ENCODE results near the gene HPN. TPM values are rescaled to one million over a fixed set of nuclear protein-coding genes. Genes with fewer than 3 reads are reported as not detected.

Gene HPN
- total and polyA plus RNA-seq, 2 of the 13 experiments (the other 11 are each of a cell fraction or from before 2014, with no cell fraction given) = 46.7 to 261 TPM

DNA sequence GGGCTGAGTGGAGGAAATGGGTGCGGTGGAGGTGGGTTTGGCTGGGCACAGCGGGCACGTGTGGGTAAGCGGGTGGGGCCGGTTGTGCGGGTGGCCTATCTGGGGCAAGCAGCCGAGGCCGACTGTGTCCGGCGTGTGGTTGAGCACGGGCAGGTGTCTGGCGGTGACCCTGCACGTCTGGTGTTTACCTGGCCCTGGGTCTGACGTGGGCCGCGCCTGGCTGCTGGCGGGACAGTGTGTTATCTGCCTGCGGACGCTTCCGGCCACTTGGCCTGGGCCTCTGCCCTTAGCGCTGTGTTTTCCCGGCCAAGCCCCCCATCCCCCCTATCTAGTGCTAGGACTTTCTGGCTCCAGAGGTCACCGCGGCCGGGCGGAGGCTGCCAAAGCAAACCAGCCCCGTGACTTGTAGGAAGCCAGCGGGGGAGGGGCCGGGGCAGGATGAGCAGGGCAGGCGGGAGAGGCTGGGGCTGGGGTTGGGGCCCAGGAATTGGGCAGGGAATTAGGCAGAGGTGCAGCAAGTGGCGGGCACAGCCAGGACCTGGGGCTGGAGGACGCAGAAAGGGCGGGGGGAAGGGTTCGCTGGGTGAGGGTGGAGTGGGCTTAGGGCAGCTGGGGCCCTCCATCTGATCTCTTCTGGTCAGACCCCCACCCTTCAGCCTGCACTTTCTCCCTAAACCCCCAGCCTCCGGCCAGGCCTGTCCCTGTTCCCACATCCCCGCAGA, 534 bp upstream of the HPN start (continued):
- no peak for TF ChIP-seq MYNN (CRISPR knock-in tag; IDR thresholded peaks at IDR 0.05; ENCODE audit: low read depth)
- no peak for TF ChIP-seq SMAD1 (CRISPR knock-in tag; IDR thresholded peaks at IDR 0.05; ENCODE audit: borderline replicate concordance, low read depth)
- TF ChIP-seq GABPA (IDR thresholded peaks at IDR 0.05; ENCODE audit: low read depth, low read length) = 0 out of 2 replicates have a peak, but pooled peaks have one; percentile 24
- peak; percentile 76 for TF ChIP-seq GABPA (CRISPR knock-in tag; IDR thresholded peaks at IDR 0.05; ENCODE audit: low read depth)
- no peak for TF ChIP-seq ZNF432 (CRISPR knock-in tag; IDR thresholded peaks at IDR 0.05; ENCODE audit: borderline replicate concordance)
- 0 out of 2 replicates have a peak, but pooled peaks have one; percentile 29 for TF ChIP-seq ZNF34 (CRISPR knock-in tag; IDR thresholded peaks at IDR 0.05; ENCODE audit: borderline replicate concordance)
- peak; percentile 16; the same call in 1 of the 2 replicates for TF ChIP-seq ZNF557 (CRISPR knock-in tag; IDR thresholded peaks at IDR 0.05)
- no peak for TF ChIP-seq SUZ12 (IDR thresholded peaks at IDR 0.05; ENCODE audit: low read depth, low read length)
- TF ChIP-seq, protein P1, sequence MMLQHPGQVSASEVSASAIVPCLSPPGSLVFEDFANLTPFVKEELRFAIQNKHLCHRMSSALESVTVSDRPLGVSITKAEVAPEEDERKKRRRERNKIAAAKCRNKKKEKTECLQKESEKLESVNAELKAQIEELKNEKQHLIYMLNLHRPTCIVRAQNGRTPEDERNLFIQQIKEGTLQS (CRISPR knock-in tag; IDR thresholded peaks at IDR 0.05) = peak; percentile 51
- TF ChIP-seq ZBTB7A (CRISPR knock-in tag; IDR thresholded peaks at IDR 0.05) = peak; percentile 96
- TF ChIP-seq ZBTB7B (CRISPR knock-in tag; IDR thresholded peaks at IDR 0.05) = peak; percentile 96
- TF ChIP-seq, protein P2, sequence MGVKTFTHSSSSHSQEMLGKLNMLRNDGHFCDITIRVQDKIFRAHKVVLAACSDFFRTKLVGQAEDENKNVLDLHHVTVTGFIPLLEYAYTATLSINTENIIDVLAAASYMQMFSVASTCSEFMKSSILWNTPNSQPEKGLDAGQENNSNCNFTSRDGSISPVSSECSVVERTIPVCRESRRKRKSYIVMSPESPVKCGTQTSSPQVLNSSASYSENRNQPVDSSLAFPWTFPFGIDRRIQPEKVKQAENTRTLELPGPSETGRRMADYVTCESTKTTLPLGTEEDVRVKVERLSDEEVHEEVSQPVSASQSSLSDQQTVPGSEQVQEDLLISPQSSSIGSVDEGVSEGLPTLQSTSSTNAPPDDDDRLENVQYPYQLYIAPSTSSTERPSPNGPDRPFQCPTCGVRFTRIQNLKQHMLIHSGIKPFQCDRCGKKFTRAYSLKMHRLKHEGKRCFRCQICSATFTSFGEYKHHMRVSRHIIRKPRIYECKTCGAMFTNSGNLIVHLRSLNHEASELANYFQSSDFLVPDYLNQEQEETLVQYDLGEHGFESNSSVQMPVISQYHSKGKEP (CRISPR knock-in tag; IDR thresholded peaks at IDR 0.05) = no peak
- TF ChIP-seq, protein P3, sequence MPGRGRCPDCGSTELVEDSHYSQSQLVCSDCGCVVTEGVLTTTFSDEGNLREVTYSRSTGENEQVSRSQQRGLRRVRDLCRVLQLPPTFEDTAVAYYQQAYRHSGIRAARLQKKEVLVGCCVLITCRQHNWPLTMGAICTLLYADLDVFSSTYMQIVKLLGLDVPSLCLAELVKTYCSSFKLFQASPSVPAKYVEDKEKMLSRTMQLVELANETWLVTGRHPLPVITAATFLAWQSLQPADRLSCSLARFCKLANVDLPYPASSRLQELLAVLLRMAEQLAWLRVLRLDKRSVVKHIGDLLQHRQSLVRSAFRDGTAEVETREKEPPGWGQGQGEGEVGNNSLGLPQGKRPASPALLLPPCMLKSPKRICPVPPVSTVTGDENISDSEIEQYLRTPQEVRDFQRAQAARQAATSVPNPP (CRISPR knock-in tag; IDR thresholded peaks at IDR 0.05) = peak; percentile 80; the same call in 1 of the 2 replicates
- peak; percentile 26; the same call in 1 of the 2 replicates for TF ChIP-seq ZSCAN9 (CRISPR knock-in tag; IDR thresholded peaks at IDR 0.05; ENCODE audit: borderline replicate concordance)
- no peak for TF ChIP-seq MTF1 (CRISPR knock-in tag; IDR thresholded peaks at IDR 0.05)
- TF ChIP-seq, protein P4, sequence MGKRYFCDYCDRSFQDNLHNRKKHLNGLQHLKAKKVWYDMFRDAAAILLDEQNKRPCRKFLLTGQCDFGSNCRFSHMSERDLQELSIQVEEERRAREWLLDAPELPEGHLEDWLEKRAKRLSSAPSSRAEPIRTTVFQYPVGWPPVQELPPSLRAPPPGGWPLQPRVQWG (CRISPR knock-in tag; IDR thresholded peaks at IDR 0.05; ENCODE audit: borderline replicate concordance, low read depth) = no peak
- TF ChIP-seq HNF4G (IDR thresholded peaks at IDR 0.05; ENCODE audit: borderline replicate concordance, low read depth, low read length) = peak; percentile 89
- TF ChIP-seq HNF4G (CRISPR knock-in tag; IDR thresholded peaks at IDR 0.05; ENCODE audit: borderline replicate concordance, low read depth) = peak; percentile 89
- no peak for TF ChIP-seq TEAD2 (CRISPR knock-in tag; IDR thresholded peaks at IDR 0.05)
- TF ChIP-seq ELF4 (CRISPR knock-in tag; IDR thresholded peaks at IDR 0.05; ENCODE audit: borderline replicate concordance) = peak; percentile 73; the same call in 1 of the 2 replicates
- TF ChIP-seq, protein P5, sequence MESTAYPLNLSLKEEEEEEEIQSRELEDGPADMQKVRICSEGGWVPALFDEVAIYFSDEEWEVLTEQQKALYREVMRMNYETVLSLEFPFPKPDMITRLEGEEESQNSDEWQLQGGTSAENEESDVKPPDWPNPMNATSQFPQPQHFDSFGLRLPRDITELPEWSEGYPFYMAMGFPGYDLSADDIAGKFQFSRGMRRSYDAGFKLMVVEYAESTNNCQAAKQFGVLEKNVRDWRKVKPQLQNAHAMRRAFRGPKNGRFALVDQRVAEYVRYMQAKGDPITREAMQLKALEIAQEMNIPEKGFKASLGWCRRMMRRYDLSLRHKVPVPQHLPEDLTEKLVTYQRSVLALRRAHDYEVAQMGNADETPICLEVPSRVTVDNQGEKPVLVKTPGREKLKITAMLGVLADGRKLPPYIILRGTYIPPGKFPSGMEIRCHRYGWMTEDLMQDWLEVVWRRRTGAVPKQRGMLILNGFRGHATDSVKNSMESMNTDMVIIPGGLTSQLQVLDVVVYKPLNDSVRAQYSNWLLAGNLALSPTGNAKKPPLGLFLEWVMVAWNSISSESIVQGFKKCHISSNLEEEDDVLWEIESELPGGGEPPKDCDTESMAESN (CRISPR knock-in tag; conservative IDR thresholded peaks at IDR 0.05) = peak; percentile 93
- peak; percentile 98 for TF ChIP-seq RXRA (CRISPR knock-in tag; IDR thresholded peaks at IDR 0.05)
- no peak for TF ChIP-seq XRCC5 (optimal IDR thresholded peaks at IDR 0.05; ENCODE audit: low read length)
- no peak for TF ChIP-seq ZSCAN20 (CRISPR knock-in tag; IDR thresholded peaks at IDR 0.05; ENCODE audit: borderline replicate concordance)
